Right atrium auricular region (tissue), 2 donors: ENCODE measurements around the gene CTAG1B. TPM values are rescaled to one million over a fixed set of nuclear protein-coding genes. Genes with fewer than 3 reads are reported as not detected.
"Not testable (repeated sequence)": the region's sequence is repeated elsewhere in the genome, so short reads cannot be mapped to it uniquely, and the experiment has no call there.

Experiments
- DNase-seq: peaks from one replicate; pipeline ENCODE4 v3.0.0-alpha.2; 2019; ENCODE audit warnings: low spot score
- H3K27ac ChIP-seq, 2 donors: fragments of 200-600 bp; sonication (generic); 1 replicate in 1 of 2; 2 replicates in 1 of 2; pipeline ENCODE4 v1.5.1; 2016 to 2019
- H3K27me3 ChIP-seq, 2 donors: fragments of 200-600 bp; sonication (generic); one replicate each; pipeline versions ENCODE4 v1.5.1 to v1.6.0; 2017 to 2019
- H3K36me3 ChIP-seq: fragments of 200-600 bp; sonication (generic); one replicate; pipeline ENCODE4 v1.5.1; 2016
- H3K4me1 ChIP-seq, 2 donors: fragments of 200-600 bp; sonication (generic); one replicate each; pipeline versions ENCODE4 v1.5.1 to v1.6.0; 2017 to 2019
- H3K4me3 ChIP-seq, 2 donors: fragments of 200-600 bp; sonication (generic); 1 replicate in 1 of 2; 2 replicates in 1 of 2; pipeline ENCODE4 v1.5.1; 2017 to 2019; ENCODE audit warnings: mild to moderate bottlenecking in 1 of 2, moderate library complexity in 1 of 2
- H3K9me3 ChIP-seq, 2 donors: fragments of 200-600 bp; sonication (generic); one replicate each; pipeline ENCODE4 v1.5.1; 2019
- total RNA-seq, 2 donors: library from RNA; depleted of rRNA; stranded (reverse); fragments of >200 nt; gene quantifications; one replicate each; pipeline ENCODE4 v1.1.0, GENCODE V29; 2016
- TF ChIP-seq, protein P1 (sequence below), 2 donors: fragments of 200-600 bp; sonication (generic); IDR thresholded peaks; one replicate each; pipeline ENCODE4 v1.5.1; 2019; ENCODE audit warnings: antibody characterized with exemption in 2 of 2

Gene CTAG1B
- total RNA-seq, 2 donors from 2014 or later: not detected

GRCh38 chrX:154653048-154653401 is 33.9 kb upstream of the CTAG1B start:
- no peak for DNase-seq

GRCh38 chrX:154652311-154653047 is 33.4 kb upstream of the CTAG1B start:
- no peak overlapping the region for H3K4me3 ChIP-seq
- TF ChIP-seq, protein P1, sequence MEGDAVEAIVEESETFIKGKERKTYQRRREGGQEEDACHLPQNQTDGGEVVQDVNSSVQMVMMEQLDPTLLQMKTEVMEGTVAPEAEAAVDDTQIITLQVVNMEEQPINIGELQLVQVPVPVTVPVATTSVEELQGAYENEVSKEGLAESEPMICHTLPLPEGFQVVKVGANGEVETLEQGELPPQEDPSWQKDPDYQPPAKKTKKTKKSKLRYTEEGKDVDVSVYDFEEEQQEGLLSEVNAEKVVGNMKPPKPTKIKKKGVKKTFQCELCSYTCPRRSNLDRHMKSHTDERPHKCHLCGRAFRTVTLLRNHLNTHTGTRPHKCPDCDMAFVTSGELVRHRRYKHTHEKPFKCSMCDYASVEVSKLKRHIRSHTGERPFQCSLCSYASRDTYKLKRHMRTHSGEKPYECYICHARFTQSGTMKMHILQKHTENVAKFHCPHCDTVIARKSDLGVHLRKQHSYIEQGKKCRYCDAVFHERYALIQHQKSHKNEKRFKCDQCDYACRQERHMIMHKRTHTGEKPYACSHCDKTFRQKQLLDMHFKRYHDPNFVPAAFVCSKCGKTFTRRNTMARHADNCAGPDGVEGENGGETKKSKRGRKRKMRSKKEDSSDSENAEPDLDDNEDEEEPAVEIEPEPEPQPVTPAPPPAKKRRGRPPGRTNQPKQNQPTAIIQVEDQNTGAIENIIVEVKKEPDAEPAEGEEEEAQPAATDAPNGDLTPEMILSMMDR (IDR thresholded peaks at IDR 0.05): no peak
- no peaks in the 10 kb centered on the region for H3K36me3 ChIP-seq
- no peaks in the 10 kb centered on the region for H3K27me3 ChIP-seq
- no peak for DNase-seq
- no peaks in the 10 kb centered on the region for H3K4me1 ChIP-seq
- H3K9me3 ChIP-seq: no peaks in the 10 kb centered on the region
- H3K27ac ChIP-seq: no peak overlapping the region

More at GRCh38 chrX:154653048-154653401, 33.9 kb upstream of the CTAG1B start:
- TF ChIP-seq, protein P1 (IDR thresholded peaks at IDR 0.05): no peak
- Histone ChIP-seq H3K4me3 (no peak overlapping the region), H3K27ac (no peak overlapping the region), H3K4me1 (no peaks in the 10 kb centered on the region), H3K27me3 (no peaks in the 10 kb centered on the region), H3K9me3 (no peaks in the 10 kb centered on the region), H3K36me3 (no peaks in the 10 kb centered on the region)

DNA sequence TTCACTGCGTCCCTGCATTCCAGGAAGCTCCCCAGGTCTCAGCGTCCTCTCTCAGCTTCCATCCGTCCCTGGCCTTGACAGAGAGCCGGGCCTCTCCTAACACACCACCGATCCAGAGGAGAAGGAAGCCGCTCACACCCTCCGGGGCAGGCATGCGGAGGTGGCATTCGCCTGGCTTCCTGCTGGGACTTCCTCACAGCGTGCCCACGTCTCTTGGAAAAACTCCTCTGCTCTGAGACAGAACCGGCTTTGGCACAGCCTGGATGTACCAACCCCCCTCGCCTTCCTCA is 31.1 kb upstream of the CTAG1B start:
- TF ChIP-seq, protein P1 (IDR thresholded peaks at IDR 0.05): no peak
- Histone ChIP-seq H3K4me1 (no peaks in the 10 kb centered on the region), H3K27me3 (no peaks in the 10 kb centered on the region), H3K4me3 (no peak overlapping the region), H3K27ac (no peak overlapping the region), H3K36me3 (no peaks in the 10 kb centered on the region), H3K9me3 (no peaks in the 10 kb centered on the region)
- no peak for DNase-seq

GRCh38 chrX:154649503-154650220 is 30.6 kb upstream of the CTAG1B start:
- Histone ChIP-seq H3K4me3 (no peak overlapping the region), H3K27ac (no peak overlapping the region), H3K27me3 (no peaks in the 10 kb centered on the region), H3K4me1 (no peaks in the 10 kb centered on the region), H3K36me3 (no peaks in the 10 kb centered on the region), H3K9me3 (no peaks in the 10 kb centered on the region)
- TF ChIP-seq, protein P1 (IDR thresholded peaks at IDR 0.05): no peak
- DNase-seq: no peak

DNA sequence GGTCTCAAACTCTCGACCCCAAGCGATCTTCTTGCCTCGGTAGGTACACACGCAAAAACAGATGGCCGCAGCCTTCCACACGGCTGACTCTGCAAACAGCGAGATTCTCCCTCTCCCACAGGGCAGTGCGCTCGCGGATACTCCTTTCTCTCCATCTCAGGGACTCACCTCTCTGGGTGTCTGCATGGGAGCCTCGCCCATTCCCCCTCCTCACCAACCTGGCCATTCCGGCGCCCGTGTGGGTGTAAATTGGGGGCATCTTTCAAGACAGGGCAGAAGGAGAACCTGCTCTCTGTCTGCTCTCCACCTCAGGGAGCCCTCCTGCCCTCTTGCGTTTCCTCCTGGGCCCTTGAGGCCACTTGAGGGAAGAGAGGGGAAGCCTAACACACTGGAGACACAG is 29.8 kb upstream of the CTAG1B start:
- Histone ChIP-seq H3K4me1 (no peaks in the 10 kb centered on the region), H3K36me3 (no peaks in the 10 kb centered on the region), H3K27me3 (no peaks in the 10 kb centered on the region)

GRCh38 chrX:154645745-154646378 is 26.8 kb upstream of the CTAG1B start:
- H3K4me1 ChIP-seq, H3K27ac ChIP-seq, H3K36me3 ChIP-seq, H3K4me3 ChIP-seq, H3K9me3 ChIP-seq, H3K27me3 ChIP-seq, DNase-seq: not testable (repeated sequence)

More for the DNA sequence above, 29.8 kb upstream of the CTAG1B start:
- H3K27ac ChIP-seq: no peak overlapping the region
- DNase-seq: no peak
- H3K4me3 ChIP-seq: no peak overlapping the region
- TF ChIP-seq, protein P1 (IDR thresholded peaks at IDR 0.05): no peak
- no peaks in the 10 kb centered on the region for H3K9me3 ChIP-seq

GRCh38 chrX:154643708-154644107 is 24.6 kb upstream of the CTAG1B start:
- H3K36me3 ChIP-seq, DNase-seq, H3K27ac ChIP-seq: not testable (repeated sequence)

DNA sequence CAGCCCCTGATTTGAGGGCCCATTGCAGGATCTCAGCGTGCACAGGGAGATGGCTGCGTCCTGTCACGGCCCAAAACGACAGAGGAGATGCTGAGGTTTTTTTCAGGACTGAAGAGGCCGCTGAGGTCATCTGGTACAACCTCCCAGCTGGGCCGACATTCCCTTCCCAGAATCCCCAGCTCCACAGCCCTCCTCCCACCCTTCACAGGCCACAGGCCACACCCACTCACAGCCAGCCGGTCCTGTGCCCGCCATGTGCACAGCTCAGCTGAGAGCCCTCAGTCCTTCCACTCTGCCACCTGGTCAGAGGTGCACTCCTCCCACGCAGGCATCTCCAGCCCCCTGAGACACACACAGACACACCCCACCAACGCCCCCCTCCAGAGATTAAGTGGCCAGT is 22.7 kb upstream of the CTAG1B start:
- H3K27ac ChIP-seq, H3K27me3 ChIP-seq, H3K4me3 ChIP-seq: not testable (repeated sequence)

More at GRCh38 chrX:154643708-154644107, 24.6 kb upstream of the CTAG1B start:
- not testable (repeated sequence) for H3K27me3 ChIP-seq, H3K9me3 ChIP-seq, H3K4me1 ChIP-seq, H3K4me3 ChIP-seq

DNA sequence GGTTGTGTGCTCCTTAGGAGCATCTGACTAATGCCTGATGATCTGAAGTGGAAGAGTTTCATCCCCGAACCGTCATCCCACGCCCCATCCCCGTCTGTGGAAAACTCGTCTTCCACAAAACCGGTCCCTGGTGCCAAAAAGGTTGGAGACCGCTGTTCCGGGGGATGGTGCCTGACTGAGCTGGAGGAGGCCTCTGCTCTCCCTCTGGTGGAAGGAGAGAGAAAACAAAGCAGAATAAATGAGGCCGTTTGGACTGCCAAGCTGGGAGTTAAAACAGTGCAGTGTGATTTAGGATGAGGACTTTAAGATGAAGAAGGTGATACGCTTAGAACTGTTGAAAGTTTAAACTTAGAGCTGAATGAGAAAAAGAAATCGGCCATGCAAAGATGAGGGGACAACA is 14.6 kb upstream of the CTAG1B start:
- H3K27me3 ChIP-seq, H3K4me1 ChIP-seq, H3K4me3 ChIP-seq, H3K36me3 ChIP-seq, DNase-seq, H3K27ac ChIP-seq, H3K9me3 ChIP-seq: not testable (repeated sequence)

More for the DNA sequence above, 22.7 kb upstream of the CTAG1B start:
- not testable (repeated sequence) for H3K9me3 ChIP-seq, H3K4me1 ChIP-seq, DNase-seq, H3K36me3 ChIP-seq
